T-cell (primary cell): ENCODE data around the gene C11orf52. TPM values are rescaled to one million over a fixed set of nuclear protein-coding genes. Genes with fewer than 3 reads are reported as not detected.

ENCODE experiments used
- ATAC-seq, 4 experiments: fragments of 200-7000 bp in 3 of 4; fragments of 150-1000 bp in 1 of 4; cut with Tn5 transposase; replicated peaks in 1 of 4; 1 replicate in 3 of 4; 2 replicates in 1 of 4; pipeline ENCODE4 v1.10.0; 2021; ENCODE audit warnings: moderate library complexity in 3 of 4, mild to moderate bottlenecking in 2 of 4, moderate number of reproducible peaks in 1 of 4
- CTCF ChIA-PET, 2 donors: fragments of 300-600 bp; sonication (Branson Sonifier 250); formaldehyde crosslinking; loops; one replicate each; lab custom pipeline; 2022; ENCODE audit warnings: antibody characterized with exemption in 2 of 2; lab: Charles Lee
- POLR2A ChIA-PET, 2 donors: fragments of 300-600 bp; sonication (Branson Sonifier 250); formaldehyde crosslinking; loops; one replicate each; lab custom pipeline; 2022; ENCODE audit warnings: antibody characterized with exemption in 2 of 2; lab: Charles Lee
- DNase-seq, 35 experiments: peaks; one replicate each; pipeline versions ENCODE4 v3.0.0 to v3.0.0-alpha.2; 2013 to 2023
- H3K27ac ChIP-seq: one replicate; pipeline ENCODE4 v1.5.1; 2013; ENCODE audit warnings: low read length
- H3K27me3 ChIP-seq, 2 experiments: replicated peaks in 1 of 2; 1 replicate in 1 of 2; 2 replicates in 1 of 2; pipeline versions ENCODE4 v1.6.1 to v1.7.0; 2013; ENCODE audit warnings: low read length in 1 of 2, mixed read lengths in 1 of 2; ENCODE audit not compliant: control insufficient read depth in 2 of 2, insufficient read depth in 2 of 2; ENCODE audit errors: extremely low read depth in 1 of 2
- H3K36me3 ChIP-seq, 2 donors: 1 replicate in 1 of 2; 2 replicates in 1 of 2; pipeline versions ENCODE4 v1.6.1 to v1.7.0; 2013; ENCODE audit warnings: low read length in 1 of 2; ENCODE audit not compliant: control insufficient read depth in 2 of 2, insufficient read depth in 1 of 2; ENCODE audit errors: extremely low read depth in 1 of 2
- H3K4me1 ChIP-seq, 2 experiments: 1 replicate in 1 of 2; 2 replicates in 1 of 2; pipeline versions ENCODE4 v1.6.1 to v1.7.0; 2013; ENCODE audit warnings: low read length in 2 of 2, mixed read lengths in 1 of 2; ENCODE audit not compliant: insufficient read depth in 2 of 2, control insufficient read depth in 1 of 2; ENCODE audit errors: extremely low read depth in 1 of 2
- H3K4me3 ChIP-seq, 2 donors: 1 replicate in 1 of 2; 2 replicates in 1 of 2; pipeline versions ENCODE4 v1.5.1 to v1.7.0; 2013; ENCODE audit warnings: mild to moderate bottlenecking in 2 of 2, low read length in 1 of 2, moderate library complexity in 1 of 2; ENCODE audit not compliant: control insufficient read depth in 1 of 2; ENCODE audit errors: extremely low read depth in 1 of 2
- H3K9me3 ChIP-seq: 2 replicates; pipeline ENCODE4 v1.7.0; 2013
- H3K27ac Mint-ChIP-seq, 2 donors: one replicate each; pipeline ENCODE4 v1.8.0; 2020 to 2021; ENCODE audit warnings: mild to moderate bottlenecking in 2 of 2, mixed read lengths in 2 of 2
- H3K27me3 Mint-ChIP-seq, 2 donors: one replicate each; pipeline ENCODE4 v1.8.0; 2021 to 2022; ENCODE audit warnings: mixed read lengths in 2 of 2
- H3K36me3 Mint-ChIP-seq: one replicate; pipeline ENCODE4 v1.8.0; 2021; ENCODE audit warnings: mixed read lengths
- H3K4me1 Mint-ChIP-seq, 3 donors: one replicate each; pipeline ENCODE4 v1.8.0; 2020 to 2022; ENCODE audit warnings: mixed read lengths in 3 of 3, mild to moderate bottlenecking in 1 of 3
- H3K4me3 Mint-ChIP-seq, 3 donors: one replicate each; pipeline ENCODE4 v1.8.0; 2020 to 2022; ENCODE audit warnings: mild to moderate bottlenecking in 3 of 3, mixed read lengths in 3 of 3, moderate library complexity in 3 of 3
- H3K9me3 Mint-ChIP-seq, 3 donors: one replicate each; pipeline ENCODE4 v1.8.0; 2020 to 2022; ENCODE audit warnings: mixed read lengths in 3 of 3
- WGBS: methylation state at CpG from one replicate; pipeline ENCODE4 v1.1.5; 2013; ENCODE audit warnings: missing lambda C conversion rate; ENCODE audit not compliant: insufficient coverage; 5-methylcytosine and 5-hydroxymethylcytosine counted together
- total RNA-seq, 35 experiments: library from RNA in 6 of 35; stranded (reverse) in 6 of 35; fragments of 120-200 nt in 1 of 35; gene quantifications; one replicate each; pipeline versions ENCODE4 v1.2.1 to v1.2.4 and lab custom pipeline; 2013 to 2026

The C11orf52 gene
- total RNA-seq, 5 donors from 2014 or later (not counting 1 experiment from before 2014, with no cell fraction given), result not detected

DNA sequence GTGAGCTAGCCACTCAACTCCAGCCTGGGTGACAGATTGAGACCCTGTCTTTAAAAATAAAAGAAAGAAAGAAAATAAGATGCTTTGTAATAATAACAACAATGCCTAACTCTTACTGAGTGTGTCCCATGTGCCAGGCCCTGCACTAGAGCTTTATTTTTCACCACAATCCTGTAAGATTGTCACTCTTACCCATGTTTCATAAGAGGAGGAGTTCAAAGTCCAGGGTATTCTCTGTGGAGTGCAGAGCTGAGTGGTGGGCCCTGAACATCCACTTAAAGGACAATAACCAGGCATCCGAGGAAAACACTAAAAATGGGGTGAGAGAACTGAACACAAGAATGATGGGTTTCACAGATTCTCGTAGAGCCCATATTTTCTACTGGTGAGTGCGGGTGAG lies 925 bp upstream of the C11orf52 start:
- ChIA-PET CTCF (interaction anchor here (0.6 kb wide), 3 partner anchors 24 to 77 kb away, joined by 3 to 7 read pairs (median 3); no protein-coding TSS in a partner anchor), POLR2A (interaction anchor here in 1 of 2 donors (0.6 kb wide), 1 partner anchor 18 kb away, joined by 3 read pairs; no protein-coding TSS in a partner anchor)
- Mint-ChIP-seq H3K4me1 (no peaks in the 10 kb centered on the region), H3K9me3 (no peaks in the 10 kb centered on the region), H3K27ac (no peak overlapping the region), H3K27me3 (peaks cover 41% of the 10 kb centered on the region in 2 donors), H3K36me3 (no peaks in the 10 kb centered on the region), H3K4me3 (no peak overlapping the region)
- DNase-seq (no peak), ATAC-seq (no peak)
- no peak overlapping the region for H3K27ac ChIP-seq
- H3K27me3 ChIP-seq, result peaks cover 4 to 34% of the 10 kb centered on the region in 2 experiments
- H3K9me3 ChIP-seq, result no peaks in the 10 kb centered on the region
- WGBS, result 83% methylated on average over 3 of the region's 3 CpGs
- no peak overlapping the region for H3K4me3 ChIP-seq
- no peaks in the 10 kb centered on the region for H3K36me3 ChIP-seq
- H3K4me1 ChIP-seq, result no peaks in the 10 kb centered on the region

DNA sequence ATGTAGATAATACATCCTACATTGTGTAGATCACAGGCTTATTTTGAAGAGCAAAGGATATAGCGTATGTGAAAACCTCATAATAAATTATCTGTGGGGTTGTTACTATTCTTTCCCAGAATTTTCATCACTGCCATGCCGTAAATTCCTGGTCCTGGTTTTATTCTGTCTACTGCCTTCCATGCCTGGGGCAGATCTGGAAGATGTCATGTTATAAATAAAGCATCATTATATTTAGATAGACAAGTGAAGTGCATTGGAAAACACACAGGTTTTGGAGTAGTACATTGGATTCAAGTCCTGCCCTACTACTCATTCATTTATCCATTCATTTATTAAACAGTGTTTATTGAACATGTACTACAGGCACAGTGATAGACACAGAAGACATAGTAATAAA lies 2.2 kb downstream of the C11orf52 start:
- no CpG with 5 or more reads among the region's 2 CpGs for WGBS
- ChIA-PET CTCF (interaction anchor here in 1 of 2 donors (0.6 kb wide), 1 partner anchor 144 kb away, joined by 3 read pairs; no protein-coding TSS in a partner anchor), POLR2A (no interaction called here)

DNA sequence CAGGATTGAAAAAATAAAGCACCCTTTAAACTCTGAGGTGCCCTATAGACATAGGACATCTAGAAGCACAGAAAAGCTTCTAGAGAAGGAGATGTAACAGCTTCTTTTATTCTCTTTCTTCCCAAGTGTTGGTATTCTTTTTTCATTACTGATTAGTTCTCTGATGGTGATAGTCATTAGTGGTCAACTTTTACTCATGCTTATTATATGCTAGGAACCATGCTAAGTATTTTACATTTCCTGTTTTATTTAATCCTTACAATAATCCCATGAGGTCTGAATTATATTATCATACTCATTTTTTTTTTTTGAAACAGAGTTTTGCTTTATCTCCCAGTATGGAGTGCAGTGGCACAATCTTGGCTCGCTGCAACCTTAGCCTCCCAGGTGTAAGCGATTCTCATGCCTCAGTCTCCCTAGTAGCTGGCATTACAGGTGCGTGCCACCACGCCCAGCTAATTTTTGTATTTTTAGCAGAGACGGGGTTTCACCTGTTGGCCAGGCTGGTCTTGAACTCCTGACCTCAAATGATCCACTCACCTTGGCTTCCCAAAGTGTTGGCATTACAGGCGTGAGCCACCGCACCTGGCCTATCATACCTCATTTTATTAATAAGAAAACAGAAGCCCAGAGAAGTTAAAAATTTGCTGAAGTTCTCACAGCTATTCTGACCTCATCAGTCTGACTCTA lies 3.0 kb downstream of the C11orf52 start:
- Mint-ChIP-seq H3K4me3 (no peak overlapping the region), H3K27ac (no peak overlapping the region), H3K27me3 (peaks cover 9 to 15% of the 10 kb centered on the region in 2 donors), H3K9me3 (no peaks in the 10 kb centered on the region), H3K36me3 (no peaks in the 10 kb centered on the region), H3K4me1 (peaks cover 5 to 9% (median 9%) of the 10 kb centered on the region in 3 donors)
- WGBS, result 95% methylated on average over 6 of the region's 7 CpGs
- ChIA-PET POLR2A (interaction anchor here in 1 of 2 donors (0.6 kb wide), 1 partner anchor 181 kb away, joined by 3 read pairs; no protein-coding TSS in a partner anchor), CTCF (no interaction called here)
- ATAC-seq, result no peak
- Histone ChIP-seq H3K4me1 (peaks cover 0 to 9% of the 10 kb centered on the region in 2 experiments), H3K4me3 (no peak overlapping the region), H3K36me3 (no peaks in the 10 kb centered on the region), H3K27me3 (peaks cover 0 to 10% of the 10 kb centered on the region in 2 experiments), H3K9me3 (no peaks in the 10 kb centered on the region), H3K27ac (no peak overlapping the region)
- no peak for DNase-seq

More for the DNA sequence above, 2.2 kb downstream of the C11orf52 start:
- no peak overlapping the region for H3K27ac Mint-ChIP-seq
- peaks cover 0 to 3% (median 2%) of the 10 kb centered on the region in 3 donors for H3K4me1 Mint-ChIP-seq
- H3K9me3 Mint-ChIP-seq, result no peaks in the 10 kb centered on the region
- ATAC-seq, result no peak
- H3K27me3 ChIP-seq, result peaks cover 1 to 10% of the 10 kb centered on the region in 2 experiments
- DNase-seq, result no peak
- H3K4me1 ChIP-seq, result peaks cover 0 to under 1% of the 10 kb centered on the region in 2 experiments
- no peaks in the 10 kb centered on the region for H3K36me3 Mint-ChIP-seq
- H3K36me3 ChIP-seq, result no peaks in the 10 kb centered on the region
- no peak overlapping the region for H3K27ac ChIP-seq
- H3K9me3 ChIP-seq, result no peaks in the 10 kb centered on the region
- peaks cover 17 to 23% of the 10 kb centered on the region in 2 donors for H3K27me3 Mint-ChIP-seq
- no peak overlapping the region for H3K4me3 Mint-ChIP-seq
- H3K4me3 ChIP-seq, result no peak overlapping the region

DNA sequence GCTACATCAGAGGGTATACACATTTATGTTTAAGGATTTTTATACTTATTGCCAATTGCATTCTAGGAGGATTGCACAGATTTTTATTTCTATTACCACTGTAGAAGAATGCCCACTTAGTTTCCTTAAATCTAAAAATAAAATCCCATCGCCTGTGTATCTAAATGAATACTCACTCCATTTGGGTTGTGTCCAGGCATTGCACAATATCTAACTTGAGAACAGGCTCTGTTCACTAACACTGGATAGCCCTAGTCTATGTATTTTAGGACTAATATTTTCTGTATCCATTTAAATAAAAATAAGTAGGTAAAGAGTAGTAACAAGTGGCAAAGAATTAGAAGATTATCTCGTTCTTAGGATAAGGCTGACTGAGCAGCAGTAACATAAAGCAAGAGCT lies 4.1 kb downstream of the C11orf52 start:
- no peak for ATAC-seq
- Mint-ChIP-seq H3K9me3 (no peaks in the 10 kb centered on the region), H3K36me3 (no peaks in the 10 kb centered on the region), H3K4me1 (peaks cover 11 to 14% (median 13%) of the 10 kb centered on the region in 3 donors), H3K4me3 (no peak overlapping the region), H3K27me3 (peaks cover 3 to 8% of the 10 kb centered on the region in 2 donors), H3K27ac (no peak overlapping the region)
- Histone ChIP-seq H3K27me3 (peaks cover 0 to 10% of the 10 kb centered on the region in 2 experiments), H3K27ac (no peak overlapping the region), H3K36me3 (no peaks in the 10 kb centered on the region), H3K9me3 (no peaks in the 10 kb centered on the region), H3K4me1 (peaks cover 2 to 17% of the 10 kb centered on the region in 2 experiments), H3K4me3 (no peak overlapping the region)
- POLR2A ChIA-PET, result no interaction called here
- CTCF ChIA-PET, result no interaction called here
- 23% methylated on average over 2 of the region's 2 CpGs for WGBS
- DNase-seq, result no peak

DNA sequence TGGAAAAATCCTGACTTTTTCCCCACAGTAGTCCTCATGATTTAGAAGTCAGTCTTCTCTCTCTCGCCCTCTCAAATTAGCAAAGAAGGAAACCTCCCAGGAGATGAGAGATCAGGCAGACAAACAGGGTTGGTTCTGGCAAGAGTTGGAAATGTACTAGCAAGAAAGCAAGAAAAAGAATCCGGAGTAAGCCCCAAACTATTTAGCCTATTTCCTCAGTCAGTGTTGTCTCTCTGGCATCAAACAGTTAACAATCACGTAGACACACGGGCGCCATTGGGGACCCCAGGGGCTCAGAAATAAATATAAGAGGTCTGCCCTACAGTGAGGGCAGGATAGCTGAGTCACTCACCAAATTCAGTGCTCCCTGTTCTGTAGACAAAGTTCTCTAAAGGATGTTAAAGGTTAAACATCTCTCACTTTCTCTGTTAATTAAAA lies 4.7 kb downstream of the C11orf52 start:
- H3K36me3 ChIP-seq, result no peaks in the 10 kb centered on the region
- peaks cover 11 to 14% (median 13%) of the 10 kb centered on the region in 3 donors for H3K4me1 Mint-ChIP-seq
- H3K4me1 ChIP-seq, result peaks cover 2 to 19% of the 10 kb centered on the region in 2 experiments
- DNase-seq, result no peak
- no peak overlapping the region for H3K27ac Mint-ChIP-seq
- no peak overlapping the region for H3K4me3 ChIP-seq
- no CpG with 5 or more reads among the region's 5 CpGs for WGBS
- no peak for ATAC-seq
- H3K36me3 Mint-ChIP-seq, result no peaks in the 10 kb centered on the region
- no peak overlapping the region for H3K27ac ChIP-seq
- no peaks in the 10 kb centered on the region for H3K9me3 Mint-ChIP-seq
- CTCF ChIA-PET, result no interaction called here
- peaks cover 0 to 10% of the 10 kb centered on the region in 2 experiments for H3K27me3 ChIP-seq
- no peak overlapping the region for H3K4me3 Mint-ChIP-seq
- H3K27me3 Mint-ChIP-seq, result peaks cover 0 to 8% of the 10 kb centered on the region in 2 donors
- no peaks in the 10 kb centered on the region for H3K9me3 ChIP-seq
- POLR2A ChIA-PET, result no interaction called here

DNA sequence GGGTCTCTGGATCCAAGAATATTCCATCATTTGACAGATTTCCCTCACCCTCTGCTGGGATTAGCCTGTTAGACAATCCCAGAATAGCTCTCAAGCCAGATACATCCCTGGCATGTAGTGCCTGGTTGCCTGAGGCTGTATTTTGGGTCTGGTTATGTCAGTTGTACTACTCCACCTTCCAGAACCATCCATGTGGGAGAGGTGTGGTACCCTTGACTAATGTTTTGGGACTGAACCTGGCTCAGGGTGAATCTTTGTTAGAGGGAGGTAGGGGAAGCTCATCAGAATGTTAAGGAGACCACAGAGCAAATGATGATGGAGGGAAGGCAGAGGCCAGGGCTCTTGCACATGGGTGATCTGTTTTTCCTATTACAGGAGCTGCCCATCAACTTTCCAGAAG lies 5.2 kb downstream of the C11orf52 start:
- H3K36me3 ChIP-seq, result no peaks in the 10 kb centered on the region
- no peaks in the 10 kb centered on the region for H3K9me3 ChIP-seq
- H3K4me1 ChIP-seq, result peaks cover 2 to 19% of the 10 kb centered on the region in 2 experiments
- H3K27me3 ChIP-seq, result peaks cover 0 to 6% of the 10 kb centered on the region in 2 experiments
- DNase-seq (no peak), ATAC-seq (no peak)
- no peak overlapping the region for H3K4me3 ChIP-seq
- CTCF ChIA-PET, result interaction anchor here in 1 of 2 donors (1.2 kb wide), 1 partner anchor 42 kb away, joined by 3 read pairs; no protein-coding TSS in a partner anchor
- no peak overlapping the region for H3K27ac ChIP-seq
- no peaks in the 10 kb centered on the region for H3K9me3 Mint-ChIP-seq
- H3K4me3 Mint-ChIP-seq, result no peak overlapping the region
- POLR2A ChIA-PET, result interaction anchor here in 1 of 2 donors (1.1 kb wide), 1 partner anchor 12 kb away, joined by 3 read pairs; no protein-coding TSS in a partner anchor
- no peaks in the 10 kb centered on the region for H3K36me3 Mint-ChIP-seq
- peaks cover 0 to 8% of the 10 kb centered on the region in 2 donors for H3K27me3 Mint-ChIP-seq
- peaks cover 11 to 14% (median 13%) of the 10 kb centered on the region in 3 donors for H3K4me1 Mint-ChIP-seq
- H3K27ac Mint-ChIP-seq, result peak overlapping the region in 1 of 2 donors; percentile 14
